Measurements from ENCODE around the gene TMEM121B. TPM values are rescaled to one million over a fixed set of nuclear protein-coding genes. Genes with fewer than 3 reads are reported as not detected.

The TMEM121B gene
- total RNA-seq, 2 donors from 2014 or later = 0.07 TPM

DNA sequence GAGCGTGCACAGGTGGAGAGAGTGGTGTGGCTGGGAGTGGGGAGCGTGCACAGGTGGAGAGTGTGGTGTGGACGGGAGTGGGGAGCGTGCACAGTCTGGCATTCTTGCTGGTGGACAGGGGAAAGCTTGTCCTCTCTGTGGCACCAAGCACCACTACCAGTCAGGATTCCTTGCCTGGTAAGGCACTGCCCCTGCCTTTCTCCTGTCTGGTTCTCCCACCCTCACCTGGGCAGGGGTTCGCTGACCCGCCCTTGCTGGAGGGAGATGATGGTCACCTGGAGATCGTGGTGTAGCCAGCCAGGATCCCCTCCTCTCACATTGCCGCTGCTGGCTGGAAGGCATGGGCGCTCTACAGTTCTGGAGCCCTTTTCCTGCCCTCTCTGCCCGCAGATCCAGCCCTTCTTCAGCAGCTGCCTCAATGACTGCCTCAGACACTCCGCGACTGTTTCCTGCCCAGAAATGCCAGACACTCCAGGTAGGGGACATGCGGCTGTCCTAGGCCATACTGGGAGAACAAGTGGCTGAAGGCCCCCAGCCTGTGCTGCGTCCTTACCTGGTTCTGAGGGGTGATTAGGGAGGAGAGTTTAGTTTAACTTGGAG lies 16.7 kb downstream of the TMEM121B start:
- Mint-ChIP-seq H3K27me3 (ENCODE audit: low read depth) (no peaks in the 10 kb centered on the region), H3K9me3 (no peaks in the 10 kb centered on the region), H3K4me3 (no peak overlapping the region), H3K27ac (no peak overlapping the region), H3K4me1 (ENCODE audit: low read depth) (peaks cover 54% of the 10 kb centered on the region), H3K36me3 (ENCODE audit: insufficient read depth in 2 of 2) (peaks cover 16 to 18% of the 10 kb centered on the region in 2 donors)
- DNase-seq (no peak), ATAC-seq (replicated peaks in 1 of 2) (no peak)

DNA sequence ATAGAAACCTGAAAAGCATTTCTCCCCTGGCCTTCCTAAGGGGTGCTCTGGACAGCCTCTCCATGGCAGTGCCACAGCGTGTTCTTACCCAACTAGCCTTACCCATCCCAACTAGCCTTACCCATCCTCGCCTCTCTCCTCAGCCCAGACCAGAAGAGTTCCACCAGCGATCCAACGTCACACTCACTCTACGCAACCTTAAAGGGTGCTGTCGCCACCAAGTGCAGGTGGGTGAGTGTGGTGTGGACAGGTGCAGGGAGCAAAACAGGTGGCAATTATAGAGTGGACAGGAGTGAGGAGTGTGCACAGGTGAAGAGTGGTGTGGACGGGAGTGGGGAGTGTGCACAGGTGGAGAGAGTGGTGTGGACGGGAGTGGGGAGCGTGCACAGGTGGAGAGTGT lies 17.8 kb downstream of the TMEM121B start:
- Mint-ChIP-seq H3K9me3 (no peaks in the 10 kb centered on the region), H3K4me1 (ENCODE audit: low read depth) (peaks cover 65% of the 10 kb centered on the region), H3K4me3 (no peak overlapping the region), H3K27ac (no peak overlapping the region), H3K27me3 (ENCODE audit: low read depth) (no peaks in the 10 kb centered on the region), H3K36me3 (ENCODE audit: insufficient read depth in 2 of 2) (peaks cover 20 to 22% of the 10 kb centered on the region in 2 donors)
- ATAC-seq (replicated peaks in 1 of 2) (no peak), DNase-seq (no peak)

DNA sequence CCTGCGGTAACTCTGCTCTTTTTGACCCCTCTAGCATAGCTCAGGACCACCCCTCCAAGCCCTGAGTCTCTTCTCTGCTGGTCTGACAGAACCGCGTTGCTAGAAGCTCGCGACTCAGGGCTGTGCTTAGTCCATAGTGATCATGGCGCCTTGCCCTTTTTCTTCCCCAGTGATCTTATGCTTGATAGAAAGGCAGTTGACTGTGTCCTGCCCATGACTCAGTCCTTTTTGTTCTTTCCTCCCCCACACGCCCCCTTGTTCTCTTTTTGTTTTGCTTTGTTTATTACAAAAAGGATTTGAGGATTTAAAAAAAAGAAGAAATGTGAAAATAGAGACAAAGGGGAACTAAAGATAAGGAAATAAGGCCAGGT lies 18.9 kb downstream of the TMEM121B start:
- Mint-ChIP-seq H3K9me3 (no peaks in the 10 kb centered on the region), H3K4me1 (ENCODE audit: low read depth) (peaks cover 66% of the 10 kb centered on the region), H3K27ac (no peak overlapping the region), H3K36me3 (ENCODE audit: insufficient read depth in 2 of 2) (peaks cover 20 to 23% of the 10 kb centered on the region in 2 donors), H3K4me3 (no peak overlapping the region), H3K27me3 (ENCODE audit: low read depth) (no peaks in the 10 kb centered on the region)
- no peak for ATAC-seq (replicated peaks in 1 of 2)
- DNase-seq = no peak

GRCh38 chr22:17101475-17102296 lies 19.5 kb downstream of the TMEM121B start:
- peak in 1 of 2 donors; percentile 29 for ATAC-seq (replicated peaks in 1 of 2)
- Mint-ChIP-seq H3K36me3 (ENCODE audit: insufficient read depth in 2 of 2) (peaks cover 20 to 21% of the 10 kb centered on the region in 2 donors), H3K9me3 (no peaks in the 10 kb centered on the region), H3K27ac (no peak overlapping the region), H3K4me3 (no peak overlapping the region), H3K4me1 (ENCODE audit: low read depth) (peaks cover 66% of the 10 kb centered on the region), H3K27me3 (ENCODE audit: low read depth) (no peaks in the 10 kb centered on the region)
- DNase-seq = no peak

- DNase-seq = no peak
- peaks cover 60% of the 10 kb centered on the region for H3K4me1 Mint-ChIP-seq (ENCODE audit: low read depth)
- H3K27ac Mint-ChIP-seq = no peak overlapping the region
- no peaks in the 10 kb centered on the region for H3K27me3 Mint-ChIP-seq (ENCODE audit: low read depth)
- no peak for ATAC-seq (replicated peaks in 1 of 2)
- H3K4me3 Mint-ChIP-seq = no peak overlapping the region
- H3K9me3 Mint-ChIP-seq = no peaks in the 10 kb centered on the region
- peaks cover 20 to 21% of the 10 kb centered on the region in 2 donors for H3K36me3 Mint-ChIP-seq (ENCODE audit: insufficient read depth in 2 of 2)
Measured at GRCh38 chr22:17100621-17101020, 20.5 kb downstream of the TMEM121B start.

- Mint-ChIP-seq H3K36me3 (ENCODE audit: insufficient read depth in 2 of 2) (peaks cover 20 to 21% of the 10 kb centered on the region in 2 donors), H3K4me1 (ENCODE audit: low read depth) (peaks cover 70% of the 10 kb centered on the region), H3K27me3 (ENCODE audit: low read depth) (no peaks in the 10 kb centered on the region), H3K27ac (peak overlapping the region; percentile 28), H3K4me3 (no peak overlapping the region), H3K9me3 (no peaks in the 10 kb centered on the region)
- DNase-seq (no peak), ATAC-seq (replicated peaks in 1 of 2) (peak; percentile 43 to 60)
Measured at GRCh38 chr22:17098379-17098819, 22.8 kb downstream of the TMEM121B start.

- H3K4me3 Mint-ChIP-seq = no peak overlapping the region
- no peak for DNase-seq
- H3K4me1 Mint-ChIP-seq (ENCODE audit: low read depth) = peaks cover 74% of the 10 kb centered on the region
- H3K9me3 Mint-ChIP-seq = no peaks in the 10 kb centered on the region
- ATAC-seq (replicated peaks in 1 of 2) = no peak
- H3K27ac Mint-ChIP-seq = no peak overlapping the region
- no peaks in the 10 kb centered on the region for H3K27me3 Mint-ChIP-seq (ENCODE audit: low read depth)
- H3K36me3 Mint-ChIP-seq (ENCODE audit: insufficient read depth in 2 of 2) = peaks cover 16 to 21% of the 10 kb centered on the region in 2 donors
Measured at GRCh38 chr22:17097701-17098100, 23.5 kb downstream of the TMEM121B start.

DNA sequence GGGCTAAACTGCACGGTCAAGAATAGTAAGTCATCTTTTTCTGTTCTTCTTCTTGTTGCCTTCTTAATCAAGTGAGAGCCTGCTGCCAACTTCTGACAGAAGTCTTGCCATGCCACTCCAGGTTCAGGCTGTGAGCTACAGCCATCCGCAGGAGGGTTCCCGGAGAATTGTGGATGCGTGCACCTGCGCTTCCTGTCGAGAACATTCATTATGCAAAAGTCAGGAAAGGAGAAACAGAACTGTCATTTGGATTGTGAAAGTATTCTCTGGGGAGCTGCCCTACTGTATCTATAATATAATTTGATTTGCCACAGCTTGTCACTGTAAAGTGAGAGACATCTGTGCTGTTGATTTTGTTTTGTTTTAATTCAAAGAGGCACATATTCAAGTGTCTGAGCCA lies 24.1 kb downstream of the TMEM121B start:
- Mint-ChIP-seq H3K9me3 (no peaks in the 10 kb centered on the region), H3K4me1 (ENCODE audit: low read depth) (peaks cover 75% of the 10 kb centered on the region), H3K36me3 (ENCODE audit: insufficient read depth in 2 of 2) (peaks cover 13 to 18% of the 10 kb centered on the region in 2 donors), H3K27me3 (ENCODE audit: low read depth) (no peaks in the 10 kb centered on the region), H3K27ac (no peak overlapping the region), H3K4me3 (no peak overlapping the region)
- ATAC-seq (replicated peaks in 1 of 2) = no peak
- DNase-seq = no peak

DNA sequence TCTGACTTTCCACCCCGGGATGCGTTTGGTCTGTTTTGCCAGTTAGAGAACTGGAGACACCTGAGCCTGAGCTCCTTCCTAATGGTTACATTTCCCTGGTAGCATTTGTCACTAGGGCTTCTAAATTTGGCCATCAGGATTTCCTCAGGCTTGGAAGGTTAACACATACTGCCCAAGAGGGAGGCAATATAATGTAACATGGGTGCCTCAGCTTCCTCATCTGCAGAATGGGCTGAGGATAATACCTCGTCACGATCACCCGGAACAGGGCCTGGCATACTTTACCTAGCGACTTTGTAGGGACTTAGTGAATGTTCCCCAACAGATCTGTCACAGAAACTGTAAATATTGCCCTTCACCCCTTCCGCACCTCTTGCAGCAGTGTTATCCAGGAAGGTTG lies 25.1 kb downstream of the TMEM121B start:
- H3K4me3 Mint-ChIP-seq = no peak overlapping the region
- H3K36me3 Mint-ChIP-seq (ENCODE audit: insufficient read depth in 2 of 2) = peaks cover 6 to 10% of the 10 kb centered on the region in 2 donors
- no peak for ATAC-seq (replicated peaks in 1 of 2)
- H3K4me1 Mint-ChIP-seq (ENCODE audit: low read depth) = peaks cover 75% of the 10 kb centered on the region
- no peaks in the 10 kb centered on the region for H3K9me3 Mint-ChIP-seq
- no peak for DNase-seq
- H3K27ac Mint-ChIP-seq = no peak overlapping the region
- H3K27me3 Mint-ChIP-seq (ENCODE audit: low read depth) = no peaks in the 10 kb centered on the region

DNA sequence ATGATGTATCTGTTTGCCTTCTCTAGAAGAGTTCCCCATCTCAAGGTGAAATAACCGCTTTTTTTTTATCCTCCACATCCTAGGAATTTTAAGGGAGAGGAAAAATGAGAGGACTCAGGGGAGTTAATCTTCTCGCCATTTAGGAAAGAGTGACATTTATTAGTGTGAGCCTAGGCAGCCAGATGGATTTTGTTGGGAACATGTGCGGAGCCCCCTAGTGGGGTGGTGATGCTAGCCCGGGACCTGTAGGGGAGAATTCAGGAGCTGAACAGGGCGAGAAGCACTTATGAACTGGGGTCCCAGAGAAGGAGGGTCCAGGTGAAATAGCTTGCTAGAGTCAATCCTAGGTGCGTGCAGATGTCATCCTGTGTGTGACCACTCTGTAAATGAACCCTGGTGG lies 25.6 kb downstream of the TMEM121B start:
- Mint-ChIP-seq H3K4me1 (ENCODE audit: low read depth) (peaks cover 75% of the 10 kb centered on the region), H3K36me3 (ENCODE audit: insufficient read depth in 2 of 2) (peaks cover 3 to 5% of the 10 kb centered on the region in 2 donors), H3K4me3 (no peak overlapping the region), H3K27ac (no peak overlapping the region), H3K27me3 (ENCODE audit: low read depth) (no peaks in the 10 kb centered on the region), H3K9me3 (no peaks in the 10 kb centered on the region)
- ATAC-seq (replicated peaks in 1 of 2) (no peak), DNase-seq (no peak)

- Mint-ChIP-seq H3K4me1 (ENCODE audit: low read depth) (peaks cover 78% of the 10 kb centered on the region), H3K27me3 (ENCODE audit: low read depth) (no peaks in the 10 kb centered on the region)
Measured at GRCh38 chr22:17093081-17093480, 28.1 kb downstream of the TMEM121B start.

DNA sequence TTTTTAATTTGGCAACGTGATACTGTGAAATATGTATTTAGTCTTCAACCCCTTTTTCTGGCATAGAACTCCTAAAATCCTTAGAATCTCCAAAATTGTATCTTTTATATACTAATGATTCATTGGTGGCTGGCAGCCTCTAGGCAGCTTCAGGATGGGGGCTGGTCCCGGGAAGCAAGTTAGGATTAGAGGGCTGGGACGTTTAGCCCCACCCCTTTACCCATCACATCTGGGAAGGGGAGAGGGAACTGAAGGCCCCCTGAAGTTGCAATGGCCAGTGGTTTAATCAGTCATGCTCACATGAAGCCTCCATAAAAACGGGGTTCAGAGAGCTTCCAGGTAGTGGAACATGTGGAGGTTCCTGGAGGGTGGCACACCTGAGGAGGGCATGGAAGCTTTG lies 29.3 kb downstream of the TMEM121B start:
- H3K4me3 Mint-ChIP-seq = peak overlapping the region in 1 of 2 donors; percentile 25
- no peaks in the 10 kb centered on the region for H3K36me3 Mint-ChIP-seq (ENCODE audit: insufficient read depth in 2 of 2)
- DNase-seq (no peak), ATAC-seq (replicated peaks in 1 of 2) (no peak)
- H3K27ac Mint-ChIP-seq = no peak overlapping the region
- H3K27me3 Mint-ChIP-seq (ENCODE audit: low read depth) = no peaks in the 10 kb centered on the region
- H3K9me3 Mint-ChIP-seq = no peaks in the 10 kb centered on the region
- peaks cover 80% of the 10 kb centered on the region for H3K4me1 Mint-ChIP-seq (ENCODE audit: low read depth)

More at GRCh38 chr22:17093081-17093480, 28.1 kb downstream of the TMEM121B start:
- Mint-ChIP-seq H3K36me3 (ENCODE audit: insufficient read depth in 2 of 2) (peaks cover 0 to 1% of the 10 kb centered on the region in 2 donors), H3K9me3 (no peaks in the 10 kb centered on the region), H3K4me3 (no peak overlapping the region), H3K27ac (no peak overlapping the region)
- ATAC-seq (replicated peaks in 1 of 2) (no peak), DNase-seq (no peak)

GRCh38 chr22:17090550-17090949 lies 30.6 kb downstream of the TMEM121B start:
- Mint-ChIP-seq H3K4me3 (no peak overlapping the region), H3K27me3 (ENCODE audit: low read depth) (no peaks in the 10 kb centered on the region), H3K9me3 (no peaks in the 10 kb centered on the region), H3K27ac (no peak overlapping the region), H3K36me3 (ENCODE audit: insufficient read depth in 2 of 2) (no peaks in the 10 kb centered on the region), H3K4me1 (ENCODE audit: low read depth) (peaks cover 85% of the 10 kb centered on the region)
- no peak for DNase-seq
- ATAC-seq (replicated peaks in 1 of 2) = no peak

Measured in activated T-cell treated with anti-CD3 and anti-CD28 coated beads, Interleukin-2, amount 50 U/mL, for 72 hours (primary cell).